Loucy (cell line): ENCODE data around the gene CH25H.

Experiments
- H2AFZ ChIP-seq: fragments of 200-600 bp; sonication (generic); 2 replicates; pipeline ENCODE4 v1.6.0; 2016; ENCODE audit warnings: antibody characterized with exemption, mild to moderate bottlenecking, low read length, moderate library complexity
- H3F3A ChIP-seq: fragments of 200-600 bp; 2 replicates; pipeline ENCODE4 v1.6.0; 2016; ENCODE audit warnings: antibody characterized with exemption, low read depth, mild to moderate bottlenecking
- H3K27me3 ChIP-seq: fragments of 200-600 bp; sonication (generic); 2 replicates; pipeline ENCODE4 v1.6.1; 2014; ENCODE audit warnings: low read length, mild to moderate bottlenecking; ENCODE audit not compliant: insufficient read depth, poor library complexity, severe bottlenecking
- H3K36me3 ChIP-seq: fragments of 200-600 bp; sonication (generic); 2 replicates; pipeline ENCODE4 v1.6.1; 2016; ENCODE audit warnings: low read length; ENCODE audit not compliant: insufficient read depth
- H3K4me1 ChIP-seq: fragments of 200-600 bp; sonication (generic); 2 replicates; pipeline ENCODE4 v1.5.1; 2014; ENCODE audit warnings: low read length, mild to moderate bottlenecking; ENCODE audit not compliant: insufficient read depth, poor library complexity, severe bottlenecking
- H3K4me2 ChIP-seq: fragments of 200-600 bp; sonication (generic); 2 replicates; pipeline ENCODE4 v1.6.0; 2014; ENCODE audit warnings: antibody characterized with exemption, low read length, low read depth, mild to moderate bottlenecking; ENCODE audit not compliant: poor library complexity, severe bottlenecking
- H3K4me3 ChIP-seq: fragments of 200-600 bp; sonication (generic); 2 replicates; pipeline ENCODE4 v1.5.1; 2014; ENCODE audit warnings: low read length, mild to moderate bottlenecking, mixed read lengths; ENCODE audit not compliant: poor library complexity, severe bottlenecking
- H3K79me2 ChIP-seq: fragments of 200-600 bp; sonication (generic); 2 replicates; pipeline ENCODE4 v1.6.1; 2014; ENCODE audit warnings: low read length; ENCODE audit not compliant: insufficient read depth
- H3K9ac ChIP-seq: fragments of 200-600 bp; sonication (generic); 2 replicates; pipeline ENCODE4 v1.6.0; 2014; ENCODE audit warnings: mild to moderate bottlenecking, low read depth, low read length, moderate library complexity; ENCODE audit not compliant: poor library complexity, severe bottlenecking
- H3K9me2 ChIP-seq: fragments of 200-600 bp; sonication (generic); replicated peaks from 2 replicates; pipeline ENCODE4 v1.6.1; 2016; ENCODE audit warnings: low read depth, low read length, mixed read lengths
- H3K9me3 ChIP-seq: fragments of 200-600 bp; sonication (generic); 2 replicates; pipeline ENCODE4 v1.6.1; 2014; ENCODE audit warnings: mild to moderate bottlenecking, antibody characterized with exemption, low read length, low read depth; ENCODE audit not compliant: insufficient read depth
- H4K20me1 ChIP-seq: fragments of 200-600 bp; sonication (generic); 2 replicates; pipeline ENCODE4 v1.6.0; 2014; ENCODE audit warnings: antibody characterized with exemption, low read length, mild to moderate bottlenecking; ENCODE audit not compliant: insufficient read depth, poor library complexity, severe bottlenecking
- EZH2phosphoT487 ChIP-seq: fragments of 200-600 bp; IDR thresholded peaks from 2 replicates; pipeline ENCODE4 v1.6.1; 2018; ENCODE audit warnings: antibody characterized with exemption, mild to moderate bottlenecking, moderate library complexity, borderline replicate concordance
- TF ChIP-seq, protein P1 (sequence below): fragments of 200-600 bp; sonication (generic); conservative IDR thresholded peaks from 2 replicates; pipeline ENCODE4 v1.5.1; 2014; ENCODE audit warnings: mild to moderate bottlenecking, antibody characterized with exemption, low read length

CH25H gene

DNA sequence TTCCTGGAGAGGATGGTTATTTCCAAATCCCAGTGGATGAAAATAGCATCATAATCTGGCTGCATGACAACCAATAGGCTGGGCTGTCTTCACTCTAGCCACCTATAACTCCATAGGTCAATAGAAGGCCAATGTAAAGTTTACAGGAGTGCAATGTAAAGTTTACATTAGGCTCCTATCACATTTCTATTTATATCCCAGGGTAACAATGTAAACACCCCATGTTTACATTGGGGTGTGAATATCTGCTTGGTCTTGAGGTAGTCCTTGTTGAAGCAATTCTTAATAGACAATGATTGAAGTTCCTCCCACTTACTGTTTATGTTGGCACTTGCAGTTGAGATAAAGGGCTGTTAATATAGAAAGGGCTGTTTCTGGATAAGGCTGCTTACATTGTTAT, 21.5 kb downstream of the CH25H start:
- Histone ChIP-seq H3K36me3 (no peaks in the 10 kb centered on the region), H3K9me3 (no peaks in the 10 kb centered on the region), H3K9me2 (no peaks in the 10 kb centered on the region), H3K27me3 (no peaks in the 10 kb centered on the region), H3K79me2 (no peaks in the 10 kb centered on the region), H3F3A (no peaks in the 10 kb centered on the region), H3K4me1 (no peaks in the 10 kb centered on the region), H3K4me3 (no peak overlapping the region), H3K9ac (no peak overlapping the region), H3K4me2 (no peak overlapping the region), H4K20me1 (no peaks in the 10 kb centered on the region), H2AFZ (no peak overlapping the region; the same call in 1 of the 2 replicates)
- no peak for TF ChIP-seq EZH2phosphoT487
- TF ChIP-seq, protein P1, sequence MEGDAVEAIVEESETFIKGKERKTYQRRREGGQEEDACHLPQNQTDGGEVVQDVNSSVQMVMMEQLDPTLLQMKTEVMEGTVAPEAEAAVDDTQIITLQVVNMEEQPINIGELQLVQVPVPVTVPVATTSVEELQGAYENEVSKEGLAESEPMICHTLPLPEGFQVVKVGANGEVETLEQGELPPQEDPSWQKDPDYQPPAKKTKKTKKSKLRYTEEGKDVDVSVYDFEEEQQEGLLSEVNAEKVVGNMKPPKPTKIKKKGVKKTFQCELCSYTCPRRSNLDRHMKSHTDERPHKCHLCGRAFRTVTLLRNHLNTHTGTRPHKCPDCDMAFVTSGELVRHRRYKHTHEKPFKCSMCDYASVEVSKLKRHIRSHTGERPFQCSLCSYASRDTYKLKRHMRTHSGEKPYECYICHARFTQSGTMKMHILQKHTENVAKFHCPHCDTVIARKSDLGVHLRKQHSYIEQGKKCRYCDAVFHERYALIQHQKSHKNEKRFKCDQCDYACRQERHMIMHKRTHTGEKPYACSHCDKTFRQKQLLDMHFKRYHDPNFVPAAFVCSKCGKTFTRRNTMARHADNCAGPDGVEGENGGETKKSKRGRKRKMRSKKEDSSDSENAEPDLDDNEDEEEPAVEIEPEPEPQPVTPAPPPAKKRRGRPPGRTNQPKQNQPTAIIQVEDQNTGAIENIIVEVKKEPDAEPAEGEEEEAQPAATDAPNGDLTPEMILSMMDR = no peak

- no peak overlapping the region for H2AFZ ChIP-seq
- H3F3A ChIP-seq = no peaks in the 10 kb centered on the region
- H3K36me3 ChIP-seq = no peaks in the 10 kb centered on the region
- no peaks in the 10 kb centered on the region for H3K4me1 ChIP-seq
- H3K4me3 ChIP-seq = no peak overlapping the region
- no peaks in the 10 kb centered on the region for H3K79me2 ChIP-seq
- no peak overlapping the region for H3K4me2 ChIP-seq
- no peaks in the 10 kb centered on the region for H3K27me3 ChIP-seq
- no peak for TF ChIP-seq EZH2phosphoT487
- TF ChIP-seq, protein P1 = no peak
- no peaks in the 10 kb centered on the region for H3K9me3 ChIP-seq
- H4K20me1 ChIP-seq = no peaks in the 10 kb centered on the region
- H3K9me2 ChIP-seq = no peaks in the 10 kb centered on the region
- no peak overlapping the region for H3K9ac ChIP-seq
These were observed 22.5 kb downstream of the CH25H start for GRCh38 chr10:89184638-89185037.

DNA sequence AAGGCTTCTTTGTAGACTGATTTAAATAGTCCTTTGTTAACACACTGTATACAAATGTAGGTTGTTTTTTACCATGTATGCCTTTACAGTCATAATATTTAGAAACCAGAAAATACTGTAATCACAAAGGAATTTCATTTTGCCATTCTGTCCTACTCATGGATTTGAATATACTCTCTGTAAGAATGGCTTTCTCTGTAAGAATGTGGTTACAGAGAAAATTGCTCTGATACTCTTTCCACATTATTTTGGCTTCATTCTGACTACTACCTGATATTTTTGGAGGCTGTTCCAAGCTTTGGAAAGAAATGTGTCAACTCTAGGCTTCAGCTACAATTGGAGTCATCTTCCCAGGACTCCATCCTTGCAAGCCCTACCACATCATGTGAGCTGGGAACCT, 23.5 kb downstream of the CH25H start:
- Histone ChIP-seq H3K9me3 (no peaks in the 10 kb centered on the region), H3K4me2 (no peak overlapping the region), H3F3A (no peaks in the 10 kb centered on the region), H3K36me3 (no peaks in the 10 kb centered on the region), H2AFZ (no peak overlapping the region), H3K27me3 (no peaks in the 10 kb centered on the region), H3K9ac (no peak overlapping the region), H3K4me1 (no peaks in the 10 kb centered on the region), H3K9me2 (no peaks in the 10 kb centered on the region), H3K79me2 (no peaks in the 10 kb centered on the region), H3K4me3 (no peak overlapping the region), H4K20me1 (no peaks in the 10 kb centered on the region)
- no peak for TF ChIP-seq EZH2phosphoT487
- TF ChIP-seq, protein P1 = no peak
